ENCODE results near the gene CLIC3. TPM values are rescaled to one million over a fixed set of nuclear protein-coding genes. Genes with fewer than 3 reads are reported as not detected.

CLIC3 gene
- polyA plus RNA-seq, 2 of the 4 experiments (the other 2 are of a cell fraction): 0.61 to 6.4 TPM

DNA sequence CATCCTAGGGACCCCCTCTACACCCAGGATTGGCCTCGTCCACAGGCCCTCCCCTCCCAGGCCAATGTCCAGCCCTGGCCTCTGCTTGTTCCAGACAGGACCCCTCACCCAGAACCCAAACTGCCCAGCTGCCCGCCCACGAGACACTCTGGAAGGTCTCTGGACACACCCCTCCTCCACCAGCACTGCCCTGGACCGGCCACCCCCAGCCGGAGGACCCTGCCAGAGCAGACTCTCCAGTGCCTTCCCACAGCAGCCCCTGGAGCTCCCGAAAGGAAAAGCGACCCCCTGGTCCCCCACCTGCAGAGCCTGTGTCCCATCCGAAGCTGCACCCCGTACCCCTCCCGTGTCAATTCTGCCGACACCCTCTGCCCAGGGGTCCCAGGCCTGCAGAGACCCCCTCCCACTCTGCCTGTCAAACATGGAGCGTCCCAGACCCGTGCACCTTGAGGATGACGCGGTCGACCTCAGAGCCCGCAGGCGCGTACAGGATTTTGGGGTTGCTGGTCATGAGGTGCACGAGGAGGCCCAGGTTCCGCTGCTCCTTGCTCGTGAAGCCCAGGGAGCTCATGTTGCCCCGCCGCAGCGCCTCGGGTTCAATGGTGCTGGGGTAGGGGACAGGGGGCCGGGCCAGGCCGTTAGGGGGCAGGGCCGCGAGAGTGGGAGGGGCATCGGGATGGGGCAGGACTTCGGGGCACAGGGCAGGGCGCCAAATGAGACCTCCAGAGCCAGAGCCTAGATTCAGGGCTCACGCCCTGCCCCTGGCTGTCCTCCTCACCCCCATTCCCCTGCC is 23.7 kb upstream of the CLIC3 start:
- Histone ChIP-seq H3K4me1 (peaks cover 8% of the 10 kb centered on the region; the same call in 2 of the 3 replicates), H3K9me3 (no peaks in the 10 kb centered on the region), H3K4me2 (no peak overlapping the region), H3K4me3 (no peak overlapping the region), H3K27ac (no peak overlapping the region)
- DNase-seq (ENCODE audit: low read depth in 1 of 2, low spot score in 1 of 2) (no peak), FAIRE-seq (no peak), ATAC-seq (no peak)
- POLR2A ChIA-PET: interaction anchor here (1.0 kb wide), 1 partner anchor 28 kb away, joined by 3 read pairs; the partner anchor contains the start of gene PAXX
- TF ChIP-seq SREBF2 (IDR thresholded peaks at IDR 0.05) (no peak), GATA3 (IDR thresholded peaks at IDR 0.05; ENCODE audit: borderline replicate concordance) (no peak), POLR2A (IDR thresholded peaks at IDR 0.05; ENCODE audit: low read length) (no peak), EHMT2 (IDR thresholded peaks at IDR 0.05; ENCODE audit: low read depth) (no peak), RAD21 (conservative IDR thresholded peaks at IDR 0.05 in 1 of 2, IDR thresholded peaks at IDR 0.05 in 1 of 2) (no peak), CBX2 (IDR thresholded peaks at IDR 0.05; ENCODE audit: borderline replicate concordance, low read depth) (no peak), JUNB (IDR thresholded peaks at IDR 0.05) (no peak)
- TF ChIP-seq, protein P1, sequence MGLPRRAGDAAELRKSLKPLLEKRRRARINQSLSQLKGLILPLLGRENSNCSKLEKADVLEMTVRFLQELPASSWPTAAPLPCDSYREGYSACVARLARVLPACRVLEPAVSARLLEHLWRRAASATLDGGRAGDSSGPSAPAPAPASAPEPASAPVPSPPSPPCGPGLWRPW (IDR thresholded peaks at IDR 0.05): no peak
- CTCF ChIA-PET: interaction anchor here (0.6 to 12.9 kb wide), 7 partner anchors 10 to 101 kb away, joined by 3 to 169 read pairs (median 7); partner anchors contain the start of genes ABCA2, CLIC3 and FUT7
- 74% methylated on average over 3 of the region's 34 CpGs for WGBS (ENCODE audit: missing lambda C conversion rate)

DNA sequence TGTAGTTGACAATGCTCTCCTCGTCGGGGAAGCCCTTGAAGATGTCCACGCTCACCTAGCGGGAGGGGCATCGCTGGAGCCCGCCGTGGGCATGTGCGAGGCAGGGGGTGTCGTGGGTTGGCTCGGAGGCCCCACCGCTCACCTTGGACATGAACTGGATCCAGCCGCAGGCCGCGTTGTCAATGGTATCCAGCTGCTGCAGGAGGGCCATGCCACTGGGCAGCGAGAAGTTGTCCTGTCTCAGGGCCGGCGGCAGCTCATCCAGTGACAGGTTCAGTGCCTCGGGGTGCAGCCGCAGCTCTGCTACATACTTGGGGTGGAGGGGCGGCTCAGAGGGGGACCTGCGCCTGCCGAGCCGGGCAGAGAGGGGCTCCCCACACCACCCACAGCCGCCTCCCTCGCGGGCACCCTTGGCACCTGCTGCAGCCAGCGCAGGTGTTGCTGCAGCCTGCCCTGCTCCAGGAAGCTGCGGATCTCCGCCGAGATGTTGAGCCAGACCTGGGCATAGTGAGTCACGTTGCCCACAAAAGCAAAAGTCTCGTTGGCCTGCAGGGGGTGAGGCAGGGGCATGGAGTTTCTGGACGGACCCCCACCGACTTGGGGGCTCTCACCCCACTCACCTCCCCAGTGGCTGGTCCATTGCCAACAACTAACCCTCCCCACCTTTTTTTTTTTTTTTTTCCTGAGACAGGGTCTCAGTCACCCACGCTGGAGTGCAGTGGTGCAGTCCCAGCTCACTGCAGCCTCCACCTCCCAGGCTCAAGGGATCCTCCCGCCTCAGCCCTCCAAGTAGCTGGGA is 22.6 kb upstream of the CLIC3 start:
- Histone ChIP-seq H3K9me3 (no peaks in the 10 kb centered on the region), H3K27ac (no peak overlapping the region), H3K4me1 (peaks cover 8% of the 10 kb centered on the region; the same call in 2 of the 3 replicates), H3K4me2 (no peak overlapping the region), H3K4me3 (no peak overlapping the region)
- no peak for TF ChIP-seq MAFK (IDR thresholded peaks at IDR 0.05; ENCODE audit: partially characterized antibody)
- TF ChIP-seq GATA3 (IDR thresholded peaks at IDR 0.05; ENCODE audit: borderline replicate concordance): no peak
- TF ChIP-seq MYC (IDR thresholded peaks at IDR 0.05; ENCODE audit: borderline replicate concordance, low read length): no peak
- TF ChIP-seq JUN (IDR thresholded peaks at IDR 0.05): no peak
- TF ChIP-seq PHF8 (IDR thresholded peaks at IDR 0.05; ENCODE audit: borderline replicate concordance, low read depth): no peak
- no peak for TF ChIP-seq EHMT2 (IDR thresholded peaks at IDR 0.05; ENCODE audit: low read depth)
- DNase-seq (ENCODE audit: low read depth in 1 of 2, low spot score in 1 of 2) (no peak), ATAC-seq (no peak), FAIRE-seq (no peak)
- CTCF ChIA-PET: interaction anchor here (0.6 to 12.9 kb wide), 11 partner anchors 11 to 231 kb away, joined by 3 to 169 read pairs (median 5); partner anchors contain the start of genes ABCA2, AJM1, CLIC3 and FUT7
- 89% methylated on average over 31 of the region's 36 CpGs for WGBS (ENCODE audit: missing lambda C conversion rate)
- POLR2A ChIA-PET: no interaction called here

DNA sequence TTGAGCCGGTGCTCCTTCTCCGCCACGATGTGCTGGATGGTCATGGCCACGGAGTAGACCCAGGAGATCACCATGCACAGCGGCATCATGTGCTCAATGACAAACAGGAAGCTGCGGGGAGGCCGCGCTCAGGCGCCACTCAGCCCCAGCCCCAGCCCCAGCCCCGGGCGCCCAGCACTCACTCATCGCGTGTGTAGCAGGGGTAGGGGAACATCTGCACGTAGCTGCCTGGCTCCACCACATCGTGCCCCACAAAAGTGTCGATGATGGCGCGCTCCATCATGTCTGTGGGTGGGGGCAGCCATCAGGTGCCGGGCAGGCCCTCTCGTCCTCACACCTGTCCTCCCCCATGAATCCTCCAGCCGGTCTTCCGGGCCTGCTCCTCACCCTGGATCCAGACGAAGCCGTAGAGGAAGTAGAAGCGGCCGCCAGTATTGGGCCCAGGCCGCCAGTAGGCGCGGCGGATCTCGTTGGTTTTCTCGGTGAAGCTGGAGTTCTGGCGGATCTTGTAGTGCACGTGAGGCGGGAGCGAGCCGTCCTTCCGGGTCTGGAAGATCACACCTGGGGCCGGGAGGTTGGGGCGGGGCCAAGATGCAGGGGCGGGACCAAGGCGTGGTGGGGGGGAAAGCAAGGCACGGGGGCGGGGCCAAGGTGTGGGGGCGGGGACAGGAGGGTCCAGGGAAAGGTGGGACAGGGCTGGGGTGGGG is 21.6 kb upstream of the CLIC3 start:
- WGBS (ENCODE audit: missing lambda C conversion rate): 95% methylated on average over 35 of the region's 45 CpGs
- TF ChIP-seq MAZ (IDR thresholded peaks at IDR 0.05; ENCODE audit: borderline replicate concordance, low read depth, low read length) (no peak), EHMT2 (IDR thresholded peaks at IDR 0.05; ENCODE audit: low read depth) (no peak), RNF2 (IDR thresholded peaks at IDR 0.05; ENCODE audit: borderline replicate concordance, low read depth) (no peak), JUNB (IDR thresholded peaks at IDR 0.05) (no peak), HDAC2 (IDR thresholded peaks at IDR 0.05) (no peak), CBX2 (IDR thresholded peaks at IDR 0.05; ENCODE audit: borderline replicate concordance, low read depth) (no peak), ZSCAN20 (CRISPR knock-in tag; IDR thresholded peaks at IDR 0.05) (no peak)
- TF ChIP-seq, protein P2, sequence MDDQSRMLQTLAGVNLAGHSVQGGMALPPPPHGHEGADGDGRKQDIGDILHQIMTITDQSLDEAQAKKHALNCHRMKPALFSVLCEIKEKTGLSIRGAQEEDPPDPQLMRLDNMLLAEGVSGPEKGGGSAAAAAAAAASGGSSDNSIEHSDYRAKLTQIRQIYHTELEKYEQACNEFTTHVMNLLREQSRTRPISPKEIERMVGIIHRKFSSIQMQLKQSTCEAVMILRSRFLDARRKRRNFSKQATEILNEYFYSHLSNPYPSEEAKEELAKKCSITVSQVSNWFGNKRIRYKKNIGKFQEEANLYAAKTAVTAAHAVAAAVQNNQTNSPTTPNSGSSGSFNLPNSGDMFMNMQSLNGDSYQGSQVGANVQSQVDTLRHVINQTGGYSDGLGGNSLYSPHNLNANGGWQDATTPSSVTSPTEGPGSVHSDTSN (IDR thresholded peaks at IDR 0.05): no peak
- TF ChIP-seq, protein P3, sequence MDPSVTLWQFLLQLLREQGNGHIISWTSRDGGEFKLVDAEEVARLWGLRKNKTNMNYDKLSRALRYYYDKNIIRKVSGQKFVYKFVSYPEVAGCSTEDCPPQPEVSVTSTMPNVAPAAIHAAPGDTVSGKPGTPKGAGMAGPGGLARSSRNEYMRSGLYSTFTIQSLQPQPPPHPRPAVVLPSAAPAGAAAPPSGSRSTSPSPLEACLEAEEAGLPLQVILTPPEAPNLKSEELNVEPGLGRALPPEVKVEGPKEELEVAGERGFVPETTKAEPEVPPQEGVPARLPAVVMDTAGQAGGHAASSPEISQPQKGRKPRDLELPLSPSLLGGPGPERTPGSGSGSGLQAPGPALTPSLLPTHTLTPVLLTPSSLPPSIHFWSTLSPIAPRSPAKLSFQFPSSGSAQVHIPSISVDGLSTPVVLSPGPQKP (IDR thresholded peaks at IDR 0.05; ENCODE audit: low read depth, low read length): no peak
- TF ChIP-seq, protein P4, sequence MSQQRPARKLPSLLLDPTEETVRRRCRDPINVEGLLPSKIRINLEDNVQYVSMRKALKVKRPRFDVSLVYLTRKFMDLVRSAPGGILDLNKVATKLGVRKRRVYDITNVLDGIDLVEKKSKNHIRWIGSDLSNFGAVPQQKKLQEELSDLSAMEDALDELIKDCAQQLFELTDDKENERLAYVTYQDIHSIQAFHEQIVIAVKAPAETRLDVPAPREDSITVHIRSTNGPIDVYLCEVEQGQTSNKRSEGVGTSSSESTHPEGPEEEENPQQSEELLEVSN (IDR thresholded peaks at IDR 0.05; ENCODE audit: borderline replicate concordance, low read depth): no peak
- TF ChIP-seq, protein P5, sequence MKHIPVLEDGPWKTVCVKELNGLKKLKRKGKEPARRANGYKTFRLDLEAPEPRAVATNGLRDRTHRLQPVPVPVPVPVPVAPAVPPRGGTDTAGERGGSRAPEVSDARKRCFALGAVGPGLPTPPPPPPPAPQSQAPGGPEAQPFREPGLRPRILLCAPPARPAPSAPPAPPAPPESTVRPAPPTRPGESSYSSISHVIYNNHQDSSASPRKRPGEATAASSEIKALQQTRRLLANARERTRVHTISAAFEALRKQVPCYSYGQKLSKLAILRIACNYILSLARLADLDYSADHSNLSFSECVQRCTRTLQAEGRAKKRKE (CRISPR knock-in tag; IDR thresholded peaks at IDR 0.05; ENCODE audit: low read depth): no peak
- no peak for FAIRE-seq
- no peaks in the 10 kb centered on the region for H3K9me3 ChIP-seq
- CTCF ChIA-PET: interaction anchor here (0.7 to 12.9 kb wide), 6 partner anchors 12 to 230 kb away, joined by 3 to 169 read pairs (median 4); partner anchors contain the start of genes ABCA2, AJM1 and FUT7
- ATAC-seq: no peak
- no peak overlapping the region for H3K4me3 ChIP-seq
- H3K4me1 ChIP-seq: peaks cover 6% of the 10 kb centered on the region; the same call in 2 of the 3 replicates
- no peak overlapping the region for H3K4me2 ChIP-seq
- DNase-seq (ENCODE audit: low read depth in 1 of 2, low spot score in 1 of 2): no peak
- no peak overlapping the region for H3K27ac ChIP-seq
- POLR2A ChIA-PET: no interaction called here
